CD4-positive, alpha-beta memory T cell (primary cell): ENCODE results near the gene BCAR1. TPM values are rescaled to one million over a fixed set of nuclear protein-coding genes. Genes with fewer than 3 reads are reported as not detected.
"Not testable (repeated sequence)": the region's sequence is repeated elsewhere in the genome, so short reads cannot be mapped to it uniquely, and the experiment has no call there.

Source experiments
- CTCF ChIA-PET: fragments of 350-600 bp; sonication (Branson Sonifier 250); formaldehyde crosslinking; loops from one replicate; lab custom pipeline; 2021; ENCODE audit warnings: inconsistent platforms; ENCODE audit not compliant: partially characterized antibody; lab: Charles Lee
- POLR2A ChIA-PET: fragments of 350-600 bp; sonication (Branson Sonifier 250); formaldehyde crosslinking; loops from one replicate; lab custom pipeline; 2021; ENCODE audit not compliant: partially characterized antibody; lab: Charles Lee
- DNase-seq, 5 donors: peaks; one replicate each; pipeline versions ENCODE4 v3.0.0 to v3.0.0-alpha.2; 2020 to 2022; ENCODE audit warnings: mixed read lengths in 1 of 5
- H3K27ac ChIP-seq: one replicate; pipeline ENCODE4 v1.7.0; 2013; ENCODE audit warnings: low read depth, low read length
- H3K27me3 ChIP-seq: 2 replicates; pipeline ENCODE4 v1.7.0; 2013; ENCODE audit warnings: mild to moderate bottlenecking, low read length, moderate library complexity; ENCODE audit not compliant: insufficient read depth
- H3K36me3 ChIP-seq: 2 replicates; pipeline ENCODE4 v1.7.0; 2013; ENCODE audit warnings: mild to moderate bottlenecking, low read length, moderate library complexity; ENCODE audit not compliant: insufficient read depth
- H3K4me1 ChIP-seq: 2 replicates; pipeline ENCODE4 v1.7.0; 2013; ENCODE audit warnings: mild to moderate bottlenecking, low read length, moderate library complexity; ENCODE audit not compliant: insufficient read depth
- H3K4me3 ChIP-seq, 2 donors: one replicate each; pipeline ENCODE4 v1.7.0; 2013; ENCODE audit warnings: low read length in 2 of 2, mild to moderate bottlenecking in 1 of 2
- H3K9me3 ChIP-seq, 2 donors: one replicate each; pipeline ENCODE4 v1.7.0; 2013; ENCODE audit warnings: low read length in 2 of 2, control low read depth in 1 of 2; ENCODE audit not compliant: control insufficient read depth in 1 of 2
- H3K27ac Mint-ChIP-seq, 7 donors: one replicate each; pipeline ENCODE4 v1.8.0; 2020 to 2021; ENCODE audit warnings: mixed read lengths in 7 of 7, mild to moderate bottlenecking in 6 of 7, inconsistent platforms in 3 of 7, moderate library complexity in 3 of 7
- H3K27me3 Mint-ChIP-seq, 2 donors: one replicate each; pipeline ENCODE4 v1.8.0; 2020 to 2021; ENCODE audit warnings: mixed read lengths in 2 of 2
- H3K36me3 Mint-ChIP-seq, 2 donors: one replicate each; pipeline ENCODE4 v1.8.0; 2020 to 2021; ENCODE audit warnings: mixed read lengths in 2 of 2, inconsistent platforms in 1 of 2, mild to moderate bottlenecking in 1 of 2
- H3K4me1 Mint-ChIP-seq, 4 donors: one replicate each; pipeline ENCODE4 v1.8.0; 2020 to 2021; ENCODE audit warnings: mixed read lengths in 4 of 4, mild to moderate bottlenecking in 1 of 4
- H3K4me3 Mint-ChIP-seq, 8 donors: one replicate each; pipeline ENCODE4 v1.8.0; 2020 to 2021; ENCODE audit warnings: mixed read lengths in 8 of 8, mild to moderate bottlenecking in 7 of 8, moderate library complexity in 6 of 8, inconsistent platforms in 3 of 8
- H3K9me3 Mint-ChIP-seq, 8 donors: one replicate each; pipeline ENCODE4 v1.8.0; 2020 to 2021; ENCODE audit warnings: mixed read lengths in 8 of 8, mild to moderate bottlenecking in 5 of 8, inconsistent platforms in 3 of 8, moderate library complexity in 1 of 8
- intact Hi-C: fragments of 100-400 bp; cut with micrococcal nuclease; formaldehyde crosslinking; loops from one replicate; pipeline ENCODE4 v1.15.1; 2023
- polyA plus RNA-seq, 2 donors: library from polyadenylated mRNA; unstranded; fragments of 300-500 nt; fragmentation: Illumina TruSeq; gene quantifications; one replicate each; pipeline ENCODE4 v1.2.3, GENCODE V29; 2021
- total RNA-seq, 2 experiments: library from RNA; stranded (reverse); gene quantifications; one replicate each; pipeline ENCODE4 v1.2.3, GENCODE V29; 2021

The BCAR1 gene
- total and polyA plus RNA-seq, 4 experiments from 2014 or later: 0.30 to 0.36 TPM; not detected in 2

GRCh38 chr16:75209944-75210343 lies 41.5 kb downstream of the BCAR1 start:
- H3K4me3 Mint-ChIP-seq: no peak overlapping the region
- no peaks in the 10 kb centered on the region for H3K36me3 ChIP-seq
- H3K27me3 Mint-ChIP-seq: peaks cover 0 to 1% of the 10 kb centered on the region in 2 donors
- H3K27ac Mint-ChIP-seq: no peak overlapping the region
- ChIA-PET POLR2A (no interaction called here), CTCF (interaction anchor here (0.6 to 1.5 kb wide), 2 partner anchors 13 to 235 kb away, joined by 3 read pairs; no protein-coding TSS in a partner anchor)
- H3K4me1 Mint-ChIP-seq: no peaks in the 10 kb centered on the region
- H3K27ac ChIP-seq: no peak overlapping the region
- no peaks in the 10 kb centered on the region for H3K9me3 Mint-ChIP-seq
- no peaks in the 10 kb centered on the region for H3K27me3 ChIP-seq
- intact Hi-C loops: no loop called here
- H3K4me3 ChIP-seq: no peak overlapping the region
- H3K4me1 ChIP-seq: no peaks in the 10 kb centered on the region
- no peak for DNase-seq
- no peaks in the 10 kb centered on the region for H3K36me3 Mint-ChIP-seq
- H3K9me3 ChIP-seq: no peaks in the 10 kb centered on the region

GRCh38 chr16:75209514-75209913 lies 41.9 kb downstream of the BCAR1 start:
- CTCF ChIA-PET: interaction anchor here (1.5 kb wide), 1 partner anchor 12 kb away, joined by 3 read pairs; no protein-coding TSS in a partner anchor
- H3K27me3 ChIP-seq, H3K9me3 ChIP-seq, H3K4me1 Mint-ChIP-seq, POLR2A ChIA-PET, H3K9me3 Mint-ChIP-seq, H3K27me3 Mint-ChIP-seq, H3K27ac ChIP-seq, H3K4me3 ChIP-seq, H3K4me3 Mint-ChIP-seq, intact Hi-C loops, H3K27ac Mint-ChIP-seq, H3K4me1 ChIP-seq, H3K36me3 ChIP-seq, DNase-seq, H3K36me3 Mint-ChIP-seq: not testable (repeated sequence)

- Histone ChIP-seq H3K27me3 (no peaks in the 10 kb centered on the region), H3K4me3 (no peak overlapping the region), H3K9me3 (no peaks in the 10 kb centered on the region), H3K27ac (no peak overlapping the region), H3K36me3 (no peaks in the 10 kb centered on the region), H3K4me1 (no peaks in the 10 kb centered on the region)
- Mint-ChIP-seq H3K4me1 (no peaks in the 10 kb centered on the region), H3K36me3 (no peaks in the 10 kb centered on the region), H3K27me3 (peaks cover 0 to 1% of the 10 kb centered on the region in 2 donors), H3K9me3 (no peaks in the 10 kb centered on the region), H3K27ac (no peak overlapping the region), H3K4me3 (no peak overlapping the region)
- intact Hi-C loops: no loop called here
- POLR2A ChIA-PET: no interaction called here
- CTCF ChIA-PET: interaction anchor here (0.7 to 1.5 kb wide), 2 partner anchors 12 to 25 kb away, joined by 3 read pairs; no protein-coding TSS in a partner anchor
- no peak for DNase-seq
Observed at GRCh38 chr16:75208861-75209505, 42.4 kb downstream of the BCAR1 start.

- ChIA-PET CTCF (interaction anchor here (0.7 kb wide), 1 partner anchor 26 kb away, joined by 3 read pairs; no protein-coding TSS in a partner anchor), POLR2A (no interaction called here)
- H3K27ac ChIP-seq: no peak overlapping the region
- H3K36me3 ChIP-seq: no peaks in the 10 kb centered on the region
- intact Hi-C loops: no loop called here
- no peaks in the 10 kb centered on the region for H3K27me3 ChIP-seq
- H3K4me3 Mint-ChIP-seq: no peak overlapping the region
- H3K9me3 Mint-ChIP-seq: no peaks in the 10 kb centered on the region
- peaks cover 0 to 1% of the 10 kb centered on the region in 2 donors for H3K27me3 Mint-ChIP-seq
- DNase-seq: no peak
- no peaks in the 10 kb centered on the region for H3K9me3 ChIP-seq
- no peaks in the 10 kb centered on the region for H3K4me1 Mint-ChIP-seq
- no peak overlapping the region for H3K27ac Mint-ChIP-seq
- no peaks in the 10 kb centered on the region for H3K4me1 ChIP-seq
- H3K36me3 Mint-ChIP-seq: no peaks in the 10 kb centered on the region
- H3K4me3 ChIP-seq: no peak overlapping the region
Observed at GRCh38 chr16:75208242-75208825, 43.1 kb downstream of the BCAR1 start.

GRCh38 chr16:75207831-75208230 lies 43.6 kb downstream of the BCAR1 start:
- Mint-ChIP-seq H3K27me3 (peaks cover 0 to 1% of the 10 kb centered on the region in 2 donors), H3K4me1 (no peaks in the 10 kb centered on the region), H3K36me3 (no peaks in the 10 kb centered on the region), H3K27ac (peak overlapping the region in 1 of 7 donors; percentile 42), H3K9me3 (no peaks in the 10 kb centered on the region), H3K4me3 (no peak overlapping the region)
- Histone ChIP-seq H3K9me3 (no peaks in the 10 kb centered on the region), H3K27ac (no peak overlapping the region), H3K27me3 (no peaks in the 10 kb centered on the region), H3K36me3 (no peaks in the 10 kb centered on the region), H3K4me1 (no peaks in the 10 kb centered on the region), H3K4me3 (no peak overlapping the region)
- intact Hi-C loops: no loop called here
- DNase-seq: no peak
- ChIA-PET POLR2A (no interaction called here), CTCF (no interaction called here)

GRCh38 chr16:75206749-75207451 lies 44.5 kb downstream of the BCAR1 start, which contains the start of gene CTRB2:
TSS of gene CTRB2 (minus strand) at chr16:75207161. CDS start at chr16:75207141, 20 bp downstream.
- H3K4me1 ChIP-seq: peaks cover 4% of the 10 kb centered on the region
- H3K27ac Mint-ChIP-seq: peak within 1 kb of the TSS in 1 of 7 donors; percentile 42
- POLR2A ChIA-PET: no interaction called here
- no peaks in the 10 kb centered on the region for H3K36me3 ChIP-seq
- no peak within 1 kb of the TSS for H3K4me3 Mint-ChIP-seq
- CTCF ChIA-PET: interaction anchor here (1.1 kb wide), 1 partner anchor 27 kb away, joined by 6 read pairs; no protein-coding TSS in a partner anchor
- H3K4me3 ChIP-seq: no peak within 1 kb of the TSS
- H3K27me3 Mint-ChIP-seq: peaks cover 0 to 1% of the 10 kb centered on the region in 2 donors
- DNase-seq: no peak
- peaks cover 2 to 3% (median 2%) of the 10 kb centered on the region in 4 donors for H3K4me1 Mint-ChIP-seq
- H3K36me3 Mint-ChIP-seq: no peaks in the 10 kb centered on the region
- no peak within 1 kb of the TSS for H3K27ac ChIP-seq
- intact Hi-C loops: no loop called here
- no peaks in the 10 kb centered on the region for H3K27me3 ChIP-seq
- no peaks in the 10 kb centered on the region for H3K9me3 ChIP-seq
- H3K9me3 Mint-ChIP-seq: no peaks in the 10 kb centered on the region
